Mesenchymal stem cell (in vitro differentiated cells and primary cell): ENCODE results near the gene PDE8B.

Experiments used
- DNase-seq: peaks from one replicate; pipeline ENCODE4 v3.0.0-alpha.2; 2013
- H2AFZ ChIP-seq: one replicate; pipeline ENCODE4 v1.6.1; 2013; ENCODE audit warnings: low read depth, mild to moderate bottlenecking, control low read depth, inconsistent platforms, low read length, moderate library complexity
- H2AK5ac ChIP-seq: 2 replicates; pipeline ENCODE4 v1.6.1; 2013; ENCODE audit warnings: low read length, moderate library complexity, mild to moderate bottlenecking, inconsistent platforms; ENCODE audit not compliant: severe bottlenecking
- H2BK120ac ChIP-seq: one replicate; pipeline ENCODE4 v1.6.1; 2013; ENCODE audit warnings: low read depth, mild to moderate bottlenecking, inconsistent platforms, low read length, moderate library complexity
- H2BK12ac ChIP-seq, 2 experiments: one replicate each; pipeline ENCODE4 v1.6.1; 2013; ENCODE audit warnings: inconsistent platforms in 2 of 2, low read length in 2 of 2, mild to moderate bottlenecking in 2 of 2, moderate library complexity in 2 of 2, control low read depth in 1 of 2
- H2BK15ac ChIP-seq: one replicate; pipeline ENCODE4 v1.6.1; 2013; ENCODE audit warnings: mild to moderate bottlenecking, low read depth, inconsistent platforms; ENCODE audit not compliant: poor library complexity, severe bottlenecking
- H2BK5ac ChIP-seq: 2 replicates; pipeline ENCODE4 v1.6.1; 2013; ENCODE audit warnings: low read depth, mild to moderate bottlenecking, low read length, control low read depth, inconsistent platforms; ENCODE audit not compliant: poor library complexity, severe bottlenecking
- H3K14ac ChIP-seq, 2 experiments: one replicate each; pipeline ENCODE4 v1.6.1; 2013; ENCODE audit warnings: inconsistent platforms in 2 of 2, low read length in 2 of 2, control low read depth in 1 of 2, mild to moderate bottlenecking in 1 of 2, moderate library complexity in 1 of 2
- H3K18ac ChIP-seq, 2 experiments: one replicate each; pipeline ENCODE4 v1.6.1; 2013; ENCODE audit warnings: inconsistent platforms in 2 of 2, low read length in 2 of 2, control low read depth in 1 of 2, low read depth in 1 of 2, mild to moderate bottlenecking in 1 of 2
- H3K23ac ChIP-seq, 2 experiments: one replicate each; pipeline ENCODE4 v1.6.1; 2013; ENCODE audit warnings: inconsistent platforms in 2 of 2, low read length in 2 of 2, mild to moderate bottlenecking in 2 of 2, moderate library complexity in 2 of 2, control low read depth in 1 of 2
- H3K27ac ChIP-seq: 2 replicates; pipeline ENCODE4 v1.5.1; 2013; ENCODE audit warnings: mild to moderate bottlenecking, moderate library complexity, low read length, control low read depth, inconsistent platforms; ENCODE audit not compliant: poor library complexity, severe bottlenecking
- H3K27me3 ChIP-seq, 2 experiments: 2 replicates each; pipeline versions ENCODE4 v1.6.1 to v1.7.0; 2013; ENCODE audit warnings: low read length in 2 of 2, mild to moderate bottlenecking in 2 of 2, moderate library complexity in 2 of 2, control low read depth in 1 of 2, inconsistent platforms in 1 of 2; ENCODE audit not compliant: control insufficient read depth in 1 of 2, insufficient read depth in 1 of 2
- H3K36me3 ChIP-seq, 2 experiments: 2 replicates each; pipeline versions ENCODE4 v1.6.1 to v1.7.0; 2013; ENCODE audit warnings: low read length in 2 of 2, control low read depth in 1 of 2, inconsistent platforms in 1 of 2, low read depth in 1 of 2, mild to moderate bottlenecking in 1 of 2; ENCODE audit not compliant: insufficient read depth in 2 of 2, control insufficient read depth in 1 of 2
- H3K4ac ChIP-seq, 2 experiments: one replicate each; pipeline ENCODE4 v1.6.1; 2013; ENCODE audit warnings: inconsistent platforms in 2 of 2, low read length in 2 of 2, mild to moderate bottlenecking in 2 of 2, moderate library complexity in 2 of 2, control low read depth in 1 of 2, low read depth in 1 of 2
- H3K4me1 ChIP-seq: 2 replicates; pipeline ENCODE4 v1.6.1; 2013; ENCODE audit warnings: low read depth, low read length, control low read depth; ENCODE audit not compliant: control insufficient read depth, insufficient read depth
- H3K4me2 ChIP-seq: 2 replicates; pipeline ENCODE4 v1.6.1; 2013; ENCODE audit warnings: low read length, mild to moderate bottlenecking, inconsistent platforms; ENCODE audit not compliant: poor library complexity, severe bottlenecking
- H3K4me3 ChIP-seq, 2 experiments: 2 replicates each; pipeline versions ENCODE4 v1.5.1 to v1.7.0; 2013; ENCODE audit warnings: low read length in 2 of 2, mild to moderate bottlenecking in 2 of 2, control low read depth in 1 of 2, low read depth in 1 of 2; ENCODE audit not compliant: insufficient read depth in 1 of 2
- H3K79me1 ChIP-seq: replicated peaks from 2 replicates; pipeline ENCODE4 v1.6.1; 2013; ENCODE audit warnings: mild to moderate bottlenecking, control low read depth, low read length, inconsistent platforms; ENCODE audit not compliant: poor library complexity, severe bottlenecking
- H3K9ac ChIP-seq: 2 replicates; pipeline ENCODE4 v1.7.0; 2013; ENCODE audit warnings: mild to moderate bottlenecking, low read length, moderate library complexity
- H3K9me3 ChIP-seq: 2 replicates; pipeline ENCODE4 v1.7.0; 2013; ENCODE audit warnings: mild to moderate bottlenecking, low read length; ENCODE audit not compliant: control insufficient read depth
- H4K8ac ChIP-seq: one replicate; pipeline ENCODE4 v1.6.1; 2013; ENCODE audit warnings: inconsistent platforms, mild to moderate bottlenecking, low read length, moderate library complexity
- H4K91ac ChIP-seq: one replicate; pipeline ENCODE4 v1.6.1; 2013; ENCODE audit warnings: mild to moderate bottlenecking, low read length, inconsistent platforms
- WGBS: methylation state at CpG from one replicate; pipeline ENCODE4 v1.1.7; 2013; ENCODE audit warnings: mixed read lengths; 5-methylcytosine and 5-hydroxymethylcytosine counted together

The PDE8B gene

GRCh38 chr5:77225531-77225930, 15.1 kb downstream of the PDE8B start:
- no peak overlapping the region for H3K4me2 ChIP-seq
- no peak overlapping the region for H2BK5ac ChIP-seq
- no peaks in the 10 kb centered on the region for H3K79me1 ChIP-seq
- no peaks in the 10 kb centered on the region for H3K9me3 ChIP-seq
- no peak overlapping the region for H4K8ac ChIP-seq
- H3K4me1 ChIP-seq, result no peaks in the 10 kb centered on the region
- no peak overlapping the region for H3K4me3 ChIP-seq
- peaks cover 34 to 46% of the 10 kb centered on the region in 2 experiments for H3K27me3 ChIP-seq
- H3K4ac ChIP-seq, result no peak overlapping the region
- H2AFZ ChIP-seq, result no peak overlapping the region
- H3K9ac ChIP-seq, result no peak overlapping the region
- H2AK5ac ChIP-seq, result no peak overlapping the region
- no peak overlapping the region for H3K14ac ChIP-seq
- H2BK15ac ChIP-seq, result no peak overlapping the region
- H3K27ac ChIP-seq, result no peak overlapping the region
- H3K36me3 ChIP-seq, result no peaks in the 10 kb centered on the region
- peak overlapping the region in 1 of 2 experiments; percentile 42 for H2BK12ac ChIP-seq
- no peak overlapping the region for H3K18ac ChIP-seq
- H3K23ac ChIP-seq, result no peak overlapping the region
- no peak overlapping the region for H4K91ac ChIP-seq
- peak; percentile 78 for DNase-seq
- H2BK120ac ChIP-seq, result no peak overlapping the region
- WGBS, result 32% methylated on average over 5 of the region's 8 CpGs

- Histone ChIP-seq H3K4me1 (no peaks in the 10 kb centered on the region), H3K23ac (no peak overlapping the region), H4K91ac (no peak overlapping the region), H2BK12ac (no peak overlapping the region), H3K9ac (no peak overlapping the region), H2BK15ac (no peak overlapping the region), H3K79me1 (no peaks in the 10 kb centered on the region), H3K4me2 (no peak overlapping the region), H3K14ac (no peak overlapping the region), H3K18ac (no peak overlapping the region), H4K8ac (no peak overlapping the region), H2AK5ac (no peak overlapping the region), H3K4ac (no peak overlapping the region), H3K36me3 (no peaks in the 10 kb centered on the region), H3K4me3 (no peak overlapping the region), H2AFZ (no peak overlapping the region), H3K27me3 (peaks cover 27 to 30% of the 10 kb centered on the region in 2 experiments), H3K9me3 (no peaks in the 10 kb centered on the region), H3K27ac (no peak overlapping the region), H2BK120ac (no peak overlapping the region), H2BK5ac (no peak overlapping the region)
- 100% methylated on average over 3 of the region's 4 CpGs for WGBS
- no peak for DNase-seq
Measured at GRCh38 chr5:77229887-77230286, 19.4 kb downstream of the PDE8B start.

- no peaks in the 10 kb centered on the region for H3K4me1 ChIP-seq
- peaks cover 27 to 30% of the 10 kb centered on the region in 2 experiments for H3K27me3 ChIP-seq
- H3K23ac ChIP-seq, result no peak overlapping the region
- H3K4me2 ChIP-seq, result no peak overlapping the region
- H3K4ac ChIP-seq, result no peak overlapping the region
- no peaks in the 10 kb centered on the region for H3K9me3 ChIP-seq
- DNase-seq, result no peak
- H3K79me1 ChIP-seq, result no peaks in the 10 kb centered on the region
- no peak overlapping the region for H2BK120ac ChIP-seq
- H2BK15ac ChIP-seq, result no peak overlapping the region
- H2BK5ac ChIP-seq, result no peak overlapping the region
- no peak overlapping the region for H3K27ac ChIP-seq
- H3K14ac ChIP-seq, result no peak overlapping the region
- H2BK12ac ChIP-seq, result no peak overlapping the region
- 86% methylated on average over 4 of the region's 4 CpGs for WGBS
- H4K91ac ChIP-seq, result no peak overlapping the region
- no peak overlapping the region for H3K9ac ChIP-seq
- no peak overlapping the region for H3K4me3 ChIP-seq
- H2AFZ ChIP-seq, result no peak overlapping the region
- H4K8ac ChIP-seq, result no peak overlapping the region
- no peaks in the 10 kb centered on the region for H3K36me3 ChIP-seq
- no peak overlapping the region for H3K18ac ChIP-seq
- no peak overlapping the region for H2AK5ac ChIP-seq
Measured at GRCh38 chr5:77230727-77231470, 20.4 kb downstream of the PDE8B start.

- Histone ChIP-seq H3K27ac (no peak overlapping the region), H3K4ac (no peak overlapping the region), H3K23ac (no peak overlapping the region), H2BK120ac (no peak overlapping the region), H3K27me3 (peaks cover 27 to 30% of the 10 kb centered on the region in 2 experiments), H3K9me3 (no peaks in the 10 kb centered on the region), H2BK12ac (no peak overlapping the region), H3K36me3 (no peaks in the 10 kb centered on the region), H4K91ac (no peak overlapping the region), H3K18ac (no peak overlapping the region), H3K14ac (no peak overlapping the region), H2AK5ac (no peak overlapping the region), H2BK5ac (no peak overlapping the region), H4K8ac (no peak overlapping the region), H3K9ac (no peak overlapping the region), H2AFZ (no peak overlapping the region), H2BK15ac (no peak overlapping the region), H3K79me1 (no peaks in the 10 kb centered on the region), H3K4me3 (no peak overlapping the region), H3K4me1 (no peaks in the 10 kb centered on the region), H3K4me2 (no peak overlapping the region)
- no peak for DNase-seq
- 56% methylated on average over 8 of the region's 8 CpGs for WGBS
Measured at GRCh38 chr5:77231471-77232138, 21.1 kb downstream of the PDE8B start.
